ENCODE results near the gene HIGD1C.
"Not testable (repeated sequence)": the region's sequence is repeated elsewhere in the genome, so short reads cannot be mapped to it uniquely, and the experiment has no call there.

The HIGD1C gene

DNA sequence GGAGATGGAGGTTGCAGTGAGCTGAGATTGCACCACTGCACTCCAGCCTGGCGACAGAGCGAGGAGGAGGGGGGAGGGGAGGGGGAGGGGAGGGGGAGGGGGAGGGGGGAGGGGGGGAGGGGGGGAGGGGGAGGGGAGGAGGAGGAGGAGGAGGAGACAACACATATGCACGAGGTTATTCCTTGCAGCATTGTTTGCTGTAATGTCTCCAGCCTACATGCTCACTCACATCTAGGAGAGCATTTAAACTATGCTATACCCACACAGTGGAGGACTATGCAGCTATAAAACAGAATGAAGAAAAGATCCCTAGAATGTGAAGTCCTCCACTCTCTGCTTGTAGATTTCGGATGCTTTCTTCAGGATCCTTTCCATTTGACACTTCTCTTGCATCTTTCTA is 3.5 kb upstream of the HIGD1C start:
- TF ChIP-seq SUZ12 (IDR thresholded peaks at IDR 0.05), result no peak
- no peak for TF ChIP-seq ZNF384 (IDR thresholded peaks at IDR 0.05)
- no peak for TF ChIP-seq CTBP1 (IDR thresholded peaks at IDR 0.05; ENCODE audit: borderline replicate concordance)
- no peak for TF ChIP-seq HDGF (IDR thresholded peaks at IDR 0.05; ENCODE audit: borderline replicate concordance)
- no peak for TF ChIP-seq BHLHE40 (IDR thresholded peaks at IDR 0.05; ENCODE audit: borderline replicate concordance)
- no peak for TF ChIP-seq NFRKB (IDR thresholded peaks at IDR 0.05)
- no peak for TF ChIP-seq SP1 (IDR thresholded peaks at IDR 0.05)
- TF ChIP-seq, protein P1, sequence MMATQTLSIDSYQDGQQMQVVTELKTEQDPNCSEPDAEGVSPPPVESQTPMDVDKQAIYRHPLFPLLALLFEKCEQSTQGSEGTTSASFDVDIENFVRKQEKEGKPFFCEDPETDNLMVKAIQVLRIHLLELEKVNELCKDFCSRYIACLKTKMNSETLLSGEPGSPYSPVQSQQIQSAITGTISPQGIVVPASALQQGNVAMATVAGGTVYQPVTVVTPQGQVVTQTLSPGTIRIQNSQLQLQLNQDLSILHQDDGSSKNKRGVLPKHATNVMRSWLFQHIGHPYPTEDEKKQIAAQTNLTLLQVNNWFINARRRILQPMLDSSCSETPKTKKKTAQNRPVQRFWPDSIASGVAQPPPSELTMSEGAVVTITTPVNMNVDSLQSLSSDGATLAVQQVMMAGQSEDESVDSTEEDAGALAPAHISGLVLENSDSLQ (IDR thresholded peaks at IDR 0.05), result no peak
- no peak for TF ChIP-seq ARNT (IDR thresholded peaks at IDR 0.05)
- no peak for TF ChIP-seq FOXA1 (IDR thresholded peaks at IDR 0.05)
- no peak for TF ChIP-seq L3MBTL2 (conservative IDR thresholded peaks at IDR 0.05)
- TF ChIP-seq ELF4 (IDR thresholded peaks at IDR 0.05), result no peak
- TF ChIP-seq LEF1 (IDR thresholded peaks at IDR 0.05; ENCODE audit: borderline replicate concordance), result no peak
- no peak for TF ChIP-seq FOXK2 (IDR thresholded peaks at IDR 0.05)
- TF ChIP-seq TARDBP (IDR thresholded peaks at IDR 0.05), result no peak
- no peak for TF ChIP-seq FOXM1 (IDR thresholded peaks at IDR 0.05; ENCODE audit: borderline replicate concordance)
- ChIA-PET CTCF (no interaction called here), POLR2A (no interaction called here)
- DNase-seq (ENCODE audit: extremely low spot score), result no peak

DNA sequence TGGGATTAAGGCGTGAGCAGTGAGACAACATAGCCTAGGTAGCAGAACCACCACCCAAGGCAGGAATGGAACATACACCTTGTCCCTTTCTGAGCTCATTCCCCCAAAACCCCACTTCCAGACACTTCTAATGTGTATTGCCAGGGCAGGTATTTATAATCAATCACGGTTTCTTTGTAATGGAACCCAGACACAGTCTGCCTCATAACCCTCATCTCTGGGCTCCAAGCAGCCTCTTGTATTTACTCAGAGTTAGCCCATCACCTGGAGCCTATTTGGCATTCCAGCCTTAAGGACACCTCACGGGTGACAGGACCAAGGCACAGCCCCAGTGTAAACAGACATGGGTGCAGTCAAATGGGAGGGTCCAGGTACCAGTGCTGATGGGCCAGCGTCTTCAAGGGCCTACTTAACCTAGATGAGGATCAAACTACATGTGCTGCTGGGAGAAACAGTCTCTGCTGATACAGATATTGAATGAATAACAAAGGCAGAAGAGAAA is 2.5 kb upstream of the HIGD1C start:
- ChIA-PET CTCF (no interaction called here), POLR2A (no interaction called here)
- TF ChIP-seq FOXM1 (IDR thresholded peaks at IDR 0.05; ENCODE audit: borderline replicate concordance), result no peak
- no peak for TF ChIP-seq CTBP1 (IDR thresholded peaks at IDR 0.05; ENCODE audit: borderline replicate concordance)
- TF ChIP-seq FOXK2 (IDR thresholded peaks at IDR 0.05), result no peak
- no peak for TF ChIP-seq SUZ12 (IDR thresholded peaks at IDR 0.05)
- TF ChIP-seq NFRKB (IDR thresholded peaks at IDR 0.05), result no peak
- DNase-seq (ENCODE audit: extremely low spot score), result no peak

DNA sequence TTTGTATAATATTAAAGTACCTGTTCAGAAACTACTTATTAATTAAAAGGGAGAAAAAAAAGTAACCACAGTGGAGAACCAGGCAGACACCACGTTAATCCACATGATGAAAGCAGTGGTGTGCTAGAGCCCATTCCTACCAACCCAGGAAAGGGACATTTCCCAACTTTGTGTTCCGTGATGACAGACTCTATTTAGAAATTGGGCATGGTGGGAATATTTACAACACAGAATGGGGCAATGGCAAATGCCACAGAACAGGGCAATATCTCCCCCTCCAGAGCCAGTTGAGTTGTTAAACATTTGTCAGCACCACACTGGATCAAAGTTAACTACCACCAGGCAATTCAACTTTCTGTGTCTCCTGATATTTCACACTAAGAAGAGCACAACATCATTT is 1.2 kb upstream of the HIGD1C start:
- no peak for DNase-seq (ENCODE audit: extremely low spot score)
- POLR2A ChIA-PET, result no interaction called here
- TF ChIP-seq SUZ12 (IDR thresholded peaks at IDR 0.05), result no peak
- TF ChIP-seq, protein P1 (IDR thresholded peaks at IDR 0.05), result no peak
- no peak for TF ChIP-seq FOXA1 (IDR thresholded peaks at IDR 0.05)
- no peak for TF ChIP-seq FOXK2 (IDR thresholded peaks at IDR 0.05)
- no peak for TF ChIP-seq L3MBTL2 (conservative IDR thresholded peaks at IDR 0.05)
- TF ChIP-seq HDGF (IDR thresholded peaks at IDR 0.05; ENCODE audit: borderline replicate concordance), result no peak
- TF ChIP-seq CTBP1 (IDR thresholded peaks at IDR 0.05; ENCODE audit: borderline replicate concordance), result no peak
- no peak for TF ChIP-seq ARNT (IDR thresholded peaks at IDR 0.05)
- no peak for TF ChIP-seq FOXM1 (IDR thresholded peaks at IDR 0.05; ENCODE audit: borderline replicate concordance)
- TF ChIP-seq NFRKB (IDR thresholded peaks at IDR 0.05), result no peak
- no peak for TF ChIP-seq BHLHE40 (IDR thresholded peaks at IDR 0.05; ENCODE audit: borderline replicate concordance)
- no peak for TF ChIP-seq TARDBP (IDR thresholded peaks at IDR 0.05)
- TF ChIP-seq SP1 (IDR thresholded peaks at IDR 0.05), result no peak
- TF ChIP-seq ELF4 (IDR thresholded peaks at IDR 0.05), result no peak
- TF ChIP-seq LEF1 (IDR thresholded peaks at IDR 0.05; ENCODE audit: borderline replicate concordance), result no peak
- TF ChIP-seq ZNF384 (IDR thresholded peaks at IDR 0.05), result no peak
- CTCF ChIA-PET, result no interaction called here

DNA sequence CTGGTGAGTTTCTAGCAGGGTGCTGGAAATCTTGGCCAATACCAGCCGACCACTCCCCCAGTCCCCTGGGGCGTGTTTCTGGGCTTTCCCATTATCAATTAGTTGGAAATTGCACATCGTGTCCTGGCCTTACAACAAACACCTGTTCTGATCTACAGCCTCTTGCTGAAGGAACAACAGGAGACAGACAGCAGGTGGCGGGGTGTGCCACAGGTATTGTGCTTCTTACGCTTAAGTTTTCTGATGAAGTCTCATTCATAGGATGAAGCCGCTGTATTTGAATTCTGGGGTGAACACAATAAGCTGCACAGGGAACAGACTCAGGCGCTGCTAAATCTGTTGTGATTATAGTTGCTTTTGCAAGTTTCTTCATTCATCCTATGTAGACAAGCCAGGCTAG is 703 bp downstream of the HIGD1C start:
- ChIA-PET CTCF (no interaction called here), POLR2A (no interaction called here)
- DNase-seq (ENCODE audit: extremely low spot score), result no peak
- TF ChIP-seq, protein P1 (IDR thresholded peaks at IDR 0.05), result no peak
- TF ChIP-seq TARDBP (IDR thresholded peaks at IDR 0.05) (no peak), BHLHE40 (IDR thresholded peaks at IDR 0.05; ENCODE audit: borderline replicate concordance) (no peak)

DNA sequence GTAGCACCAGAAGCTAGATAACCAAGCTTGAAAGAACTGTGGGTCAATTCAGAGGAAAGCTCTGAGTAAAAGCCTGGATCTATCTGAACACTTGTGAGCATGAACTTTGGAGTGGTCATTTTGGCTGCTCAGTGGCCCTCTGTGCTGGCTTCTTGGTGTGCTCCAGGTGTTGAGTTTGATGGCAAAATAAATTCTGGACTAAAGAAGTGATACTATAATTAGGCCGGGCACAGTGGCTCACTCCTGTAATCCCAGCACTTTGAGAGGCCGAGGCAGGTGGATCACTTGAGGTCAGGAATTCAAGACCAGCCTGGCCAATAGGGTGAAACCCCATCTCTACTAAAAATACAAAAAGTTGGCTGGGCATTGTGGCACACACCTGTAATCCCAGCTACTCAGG is 2.4 kb downstream of the HIGD1C start:
- POLR2A ChIA-PET; CTCF ChIA-PET; DNase-seq (ENCODE audit: extremely low spot score): not testable (repeated sequence)

DNA sequence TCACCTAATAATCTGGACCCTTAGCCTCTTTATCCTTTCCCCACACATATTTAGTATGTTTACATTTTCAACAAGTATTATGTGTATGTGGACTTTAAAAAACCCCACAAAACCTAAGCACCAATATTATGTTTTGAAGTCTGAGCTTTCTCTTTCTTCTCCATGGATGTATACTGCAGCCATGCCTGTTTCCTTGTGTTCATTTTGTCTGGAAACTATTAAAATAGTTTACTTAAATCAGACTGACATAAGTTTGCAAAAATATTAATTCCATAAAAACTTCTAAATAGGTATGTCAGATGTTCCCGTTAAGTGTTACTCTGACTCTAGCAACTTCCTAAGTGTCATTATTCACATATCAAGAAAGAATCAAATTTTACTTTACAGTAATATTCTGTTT is 2.9 kb downstream of the HIGD1C start:
- TF ChIP-seq FOXA1 (IDR thresholded peaks at IDR 0.05), result no peak
- POLR2A ChIA-PET, result no interaction called here
- no peak for DNase-seq (ENCODE audit: extremely low spot score)
- CTCF ChIA-PET, result no interaction called here

DNA sequence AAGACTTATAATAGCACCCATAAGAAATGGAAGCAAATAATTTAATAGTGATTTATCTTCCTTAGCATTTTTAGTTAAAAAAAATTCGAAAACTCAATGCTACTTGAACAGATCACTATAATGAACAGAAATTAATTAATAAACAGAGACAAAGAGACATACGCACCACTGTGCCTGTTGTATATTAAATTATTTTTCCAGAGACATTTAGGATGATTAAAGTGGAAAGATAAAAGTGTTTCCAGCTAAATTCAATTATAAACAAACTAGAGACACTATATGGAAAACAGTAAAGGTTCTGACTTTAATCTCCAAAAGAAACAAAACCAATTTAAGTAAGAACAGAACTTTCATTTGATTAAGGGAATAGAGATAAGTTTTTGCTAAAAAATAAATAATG is 3.4 kb downstream of the HIGD1C start:
- CTCF ChIA-PET, result no interaction called here
- TF ChIP-seq ZNF384 (IDR thresholded peaks at IDR 0.05), result no peak
- no peak for TF ChIP-seq CTBP1 (IDR thresholded peaks at IDR 0.05; ENCODE audit: borderline replicate concordance)
- TF ChIP-seq FOXK2 (IDR thresholded peaks at IDR 0.05), result no peak
- TF ChIP-seq TARDBP (IDR thresholded peaks at IDR 0.05), result no peak
- TF ChIP-seq, protein P1 (IDR thresholded peaks at IDR 0.05), result no peak
- no peak for TF ChIP-seq BHLHE40 (IDR thresholded peaks at IDR 0.05; ENCODE audit: borderline replicate concordance)
- TF ChIP-seq L3MBTL2 (conservative IDR thresholded peaks at IDR 0.05), result no peak
- TF ChIP-seq SUZ12 (IDR thresholded peaks at IDR 0.05), result no peak
- TF ChIP-seq HDGF (IDR thresholded peaks at IDR 0.05; ENCODE audit: borderline replicate concordance), result no peak
- no peak for DNase-seq (ENCODE audit: extremely low spot score)
- POLR2A ChIA-PET, result no interaction called here
